Ureter (tissue), 1 donor: ENCODE measurements around the gene PCDHA10. TPM values are rescaled to one million over a fixed set of nuclear protein-coding genes. Genes with fewer than 3 reads are reported as not detected.
"Not testable (repeated sequence)": the region's sequence is repeated elsewhere in the genome, so short reads cannot be mapped to it uniquely, and the experiment has no call there.

Experiments used
- DNase-seq: peaks from one replicate; pipeline ENCODE4 v3.0.0-alpha.2; 2020; ENCODE audit warnings: low spot score
- total RNA-seq: library from RNA; stranded (reverse); gene quantifications from one replicate; pipeline ENCODE4 v1.2.4, GENCODE V29; 2023
- donor health status: DM: yes; HTN: yes; CAD: no.

The PCDHA10 gene
- total RNA-seq, 1 donor from 2014 or later: 1.5 TPM

DNA sequence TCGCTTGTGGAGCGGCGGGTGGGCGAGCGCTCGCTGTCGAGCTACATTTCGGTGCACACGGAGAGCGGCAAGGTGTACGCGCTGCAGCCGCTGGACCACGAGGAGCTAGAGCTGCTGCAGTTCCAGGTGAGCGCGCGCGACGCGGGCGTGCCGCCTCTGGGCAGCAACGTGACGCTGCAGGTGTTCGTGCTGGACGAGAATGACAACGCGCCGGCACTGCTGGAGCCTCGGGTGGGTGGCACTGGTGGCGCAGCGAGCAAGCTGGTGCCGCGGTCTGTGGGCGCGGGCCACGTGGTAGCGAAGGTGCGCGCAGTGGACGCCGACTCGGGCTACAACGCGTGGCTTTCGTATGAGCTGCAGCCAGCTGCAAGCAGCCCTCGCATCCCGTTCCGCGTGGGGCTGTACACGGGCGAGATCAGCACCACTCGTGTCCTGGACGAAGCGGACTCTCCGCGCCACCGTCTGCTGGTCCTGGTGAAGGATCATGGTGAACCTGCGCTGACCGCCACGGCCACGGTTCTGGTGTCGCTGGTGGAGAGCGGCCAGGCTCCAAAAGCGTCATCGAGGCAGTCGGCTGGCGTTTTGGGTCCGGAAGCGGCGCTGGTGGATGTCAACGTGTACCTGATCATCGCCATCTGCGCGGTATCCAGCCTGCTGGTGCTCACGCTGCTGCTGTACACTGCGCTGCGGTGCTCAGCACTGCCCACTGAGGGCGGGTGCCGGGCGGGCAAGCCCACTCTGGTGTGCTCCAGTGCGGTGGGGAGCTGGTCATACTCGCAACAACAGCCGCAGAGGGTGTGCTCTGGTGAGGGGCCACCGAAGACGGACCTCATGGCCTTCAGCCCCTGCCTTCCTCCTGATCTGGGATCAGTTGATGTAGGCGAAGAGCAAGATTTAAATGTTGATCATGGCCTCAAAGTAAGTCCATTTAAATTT lies 12.6 kb upstream of the PCDHA10 start:
- no peak for DNase-seq

DNA sequence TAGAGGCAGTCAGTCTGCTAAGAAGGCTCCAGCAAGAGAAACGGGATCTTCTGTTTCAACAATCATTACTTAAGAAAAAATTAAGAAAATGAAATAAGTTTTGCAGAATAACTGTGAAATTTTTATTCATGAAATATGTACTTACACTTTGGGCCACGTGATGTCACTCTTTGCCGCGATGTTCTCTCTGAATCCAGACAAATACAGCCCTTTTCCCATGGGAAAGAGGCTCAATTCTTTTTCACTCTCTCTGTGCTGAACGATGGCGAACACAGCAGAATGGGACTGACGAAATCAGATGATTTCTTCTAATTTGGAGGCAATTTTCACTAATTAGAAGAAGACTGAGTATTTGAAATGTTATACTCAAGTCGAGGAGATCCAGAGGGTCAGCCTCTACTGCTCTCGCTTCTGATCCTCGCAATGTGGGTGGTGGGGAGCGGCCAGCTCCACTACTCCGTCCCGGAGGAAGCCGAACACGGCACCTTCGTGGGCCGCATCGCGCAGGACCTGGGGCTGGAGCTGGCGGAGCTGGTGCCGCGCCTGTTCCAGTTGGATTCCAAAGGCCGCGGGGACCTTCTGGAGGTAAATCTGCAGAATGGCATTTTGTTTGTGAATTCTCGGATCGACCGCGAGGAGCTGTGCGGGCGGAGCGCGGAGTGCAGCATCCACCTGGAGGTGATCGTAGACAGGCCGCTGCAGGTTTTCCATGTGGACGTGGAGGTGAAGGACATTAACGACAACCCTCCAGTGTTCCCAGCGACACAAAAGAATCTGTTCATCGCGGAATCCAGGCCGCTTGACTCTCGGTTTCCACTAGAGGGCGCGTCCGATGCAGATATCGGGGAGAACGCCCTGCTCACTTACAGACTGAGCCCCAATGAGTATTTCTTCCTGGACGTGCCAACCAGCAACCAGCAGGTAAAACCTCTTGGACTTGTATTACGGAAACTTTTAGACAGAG lies 7.3 kb upstream of the PCDHA10 start, which contains the start of gene PCDHA9:
Gene PCDHA9 (plus strand): TSS at position 244 of the 964 bp plus-strand sequence. CDS start 114 bp downstream, at position 358.
- not testable (repeated sequence) for DNase-seq

GRCh38 chr5:140849831-140850634 lies 5.7 kb upstream of the PCDHA10 start:
- DNase-seq: not testable (repeated sequence)

- DNase-seq: no peak
Observed at GRCh38 chr5:140857177-140857986, 1.7 kb downstream of the PCDHA10 start.

DNA sequence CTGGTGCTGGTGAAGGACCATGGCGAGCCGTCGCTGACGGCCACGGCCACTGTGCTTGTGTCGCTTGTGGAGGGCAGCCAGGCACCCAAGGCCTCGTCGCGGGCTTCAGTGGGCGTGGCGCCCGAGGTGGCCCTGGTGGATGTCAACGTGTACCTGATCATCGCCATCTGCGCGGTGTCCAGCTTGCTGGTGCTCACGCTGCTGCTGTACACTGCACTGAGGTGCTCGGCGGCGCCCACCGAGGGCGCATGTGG lies 2.2 kb downstream of the PCDHA10 start:
- DNase-seq: no peak

DNA sequence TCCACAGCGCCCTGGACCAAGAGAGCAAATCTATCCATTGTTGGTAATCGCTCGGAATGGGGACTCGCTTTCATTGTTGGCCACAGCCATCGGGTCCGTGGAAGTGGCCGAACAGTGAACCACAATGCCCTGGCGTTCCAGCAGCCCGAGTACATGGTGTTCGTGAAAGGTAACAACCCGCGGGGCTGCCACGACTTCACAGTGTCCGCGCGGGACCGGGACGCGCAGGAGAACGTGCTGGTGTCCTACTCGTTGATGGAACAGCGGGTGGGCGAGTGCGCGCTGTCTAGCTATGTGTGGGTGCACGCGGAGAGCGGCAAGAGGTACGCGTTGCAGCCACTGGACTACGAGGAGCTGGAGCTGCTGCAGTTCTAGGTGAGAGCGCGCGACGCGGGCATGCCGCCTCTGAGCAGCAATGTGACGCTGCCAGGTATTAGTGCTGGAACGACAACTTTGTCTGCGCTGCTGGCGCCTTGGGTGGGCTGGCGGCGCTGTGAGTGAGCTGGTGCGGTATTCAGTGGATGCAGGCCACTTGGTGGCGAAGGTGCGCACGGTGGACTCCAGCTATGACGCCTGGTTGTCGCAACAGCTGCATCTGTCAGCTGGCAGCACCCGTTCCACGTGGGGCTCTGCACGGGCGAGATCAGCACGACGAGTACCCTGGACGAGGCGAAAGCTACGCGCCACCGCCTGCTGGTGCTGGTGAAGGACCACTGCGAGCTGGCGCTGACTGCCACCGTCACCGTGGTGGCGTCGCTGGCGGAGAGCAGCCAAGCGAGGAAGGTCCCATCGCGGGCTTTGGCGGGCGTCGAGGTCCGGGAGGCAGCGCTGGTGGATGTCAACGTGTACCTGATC lies 7.0 kb downstream of the PCDHA10 start:
- DNase-seq: no peak

DNA sequence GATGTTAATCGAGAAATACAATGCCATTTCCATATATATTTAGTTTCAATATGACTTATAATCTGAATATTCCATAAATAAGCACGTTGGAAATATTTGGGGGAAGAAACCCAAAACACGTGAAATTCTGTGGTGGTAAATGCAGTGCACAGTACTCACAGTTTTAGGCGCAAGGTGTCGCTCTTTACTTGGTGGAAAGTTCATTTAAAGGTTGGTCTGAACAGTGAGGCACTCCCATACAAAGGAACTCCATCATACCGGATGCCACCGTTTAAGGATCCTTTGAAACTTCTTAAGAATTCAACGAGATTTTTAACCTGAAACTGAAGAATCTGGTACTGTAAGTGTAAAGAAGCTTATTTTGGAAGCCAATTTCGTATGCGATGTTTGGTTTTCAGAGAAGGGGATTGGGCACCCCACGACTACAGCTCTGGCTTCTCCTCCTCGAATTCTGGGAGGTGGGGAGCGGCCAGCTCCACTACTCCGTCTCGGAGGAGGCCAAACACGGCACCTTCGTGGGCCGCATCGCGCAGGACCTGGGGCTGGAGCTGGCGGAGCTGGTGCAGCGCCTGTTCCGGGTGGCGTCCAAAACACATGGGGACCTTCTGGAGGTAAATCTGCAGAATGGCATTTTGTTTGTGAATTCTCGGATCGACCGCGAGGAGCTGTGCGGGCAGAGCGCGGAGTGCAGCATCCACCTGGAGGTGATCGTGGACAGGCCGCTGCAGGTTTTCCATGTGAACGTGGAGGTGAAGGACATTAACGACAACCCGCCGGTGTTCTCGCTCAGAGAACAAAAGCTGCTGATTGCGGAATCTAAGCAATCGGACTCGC lies 13.2 kb downstream of the PCDHA10 start, which contains the start of gene PCDHA11:
Gene PCDHA11 (plus strand): TSS at position 237 of the 834 bp plus-strand sequence. CDS start 147 bp downstream, at position 384.
- DNase-seq: no peak

DNA sequence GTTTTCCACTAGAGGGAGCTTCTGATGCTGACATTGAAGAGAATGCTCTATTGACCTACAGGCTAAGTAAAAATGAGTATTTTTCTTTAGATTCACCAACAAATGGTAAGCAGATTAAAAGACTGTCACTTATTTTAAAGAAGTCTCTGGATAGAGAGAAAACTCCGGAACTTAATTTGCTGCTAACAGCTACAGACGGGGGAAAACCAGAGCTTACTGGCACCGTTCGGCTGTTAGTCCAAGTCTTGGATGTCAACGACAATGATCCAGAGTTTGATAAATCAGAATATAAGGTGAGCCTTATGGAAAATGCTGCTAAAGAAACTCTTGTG lies 13.8 kb downstream of the PCDHA10 start:
- no peak for DNase-seq

DNA sequence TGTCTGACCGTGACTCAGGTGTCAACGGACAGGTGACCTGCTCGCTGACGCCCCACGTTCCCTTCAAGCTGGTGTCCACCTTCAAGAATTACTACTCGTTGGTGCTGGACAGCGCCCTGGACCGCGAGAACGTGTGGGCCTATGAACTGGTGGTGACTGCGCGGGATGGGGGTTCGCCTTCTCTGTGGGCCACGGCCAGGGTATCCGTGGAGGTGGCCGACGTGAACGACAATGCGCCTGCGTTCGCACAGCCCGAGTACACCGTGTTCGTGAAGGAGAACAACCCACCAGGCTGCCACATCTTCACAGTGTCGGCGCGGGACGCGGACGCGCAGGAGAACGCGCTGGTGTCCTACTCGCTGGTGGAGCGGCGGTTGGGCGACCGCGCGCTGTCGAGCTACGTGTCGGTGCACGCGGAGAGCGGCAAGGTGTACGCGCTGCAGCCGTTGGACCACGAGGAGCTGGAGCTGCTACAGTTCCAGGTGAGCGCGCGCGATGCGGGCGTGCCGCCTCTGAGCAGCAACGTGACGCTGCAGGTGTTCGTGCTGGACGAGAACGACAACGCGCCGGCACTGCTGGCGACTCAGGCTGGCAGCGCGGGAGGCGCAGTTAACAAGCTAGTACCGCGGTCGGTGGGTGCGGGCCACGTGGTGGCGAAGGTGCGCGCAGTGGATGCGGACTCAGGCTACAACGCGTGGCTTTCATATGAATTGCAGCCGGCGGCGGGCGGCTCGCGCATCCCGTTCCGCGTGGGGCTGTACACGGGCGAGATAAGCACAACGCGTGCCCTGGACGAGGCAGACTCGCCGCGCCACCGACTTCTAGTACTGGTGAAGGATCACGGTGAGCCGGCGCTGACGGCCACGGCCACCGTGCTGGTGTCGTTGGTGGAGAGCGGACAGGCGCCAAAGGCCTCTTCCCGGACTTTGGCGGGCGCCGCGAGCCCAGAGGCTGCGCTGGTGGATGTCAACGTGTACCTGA lies 14.8 kb downstream of the PCDHA10 start:
- DNase-seq: no peak

- DNase-seq: no peak
Observed at GRCh38 chr5:140875085-140876065, 19.7 kb downstream of the PCDHA10 start, which contains the start of gene PCDHA12. PCDHA12 (plus strand) TSS chr5:140875308; CDS start chr5:140875473, 165 bp downstream.

DNA sequence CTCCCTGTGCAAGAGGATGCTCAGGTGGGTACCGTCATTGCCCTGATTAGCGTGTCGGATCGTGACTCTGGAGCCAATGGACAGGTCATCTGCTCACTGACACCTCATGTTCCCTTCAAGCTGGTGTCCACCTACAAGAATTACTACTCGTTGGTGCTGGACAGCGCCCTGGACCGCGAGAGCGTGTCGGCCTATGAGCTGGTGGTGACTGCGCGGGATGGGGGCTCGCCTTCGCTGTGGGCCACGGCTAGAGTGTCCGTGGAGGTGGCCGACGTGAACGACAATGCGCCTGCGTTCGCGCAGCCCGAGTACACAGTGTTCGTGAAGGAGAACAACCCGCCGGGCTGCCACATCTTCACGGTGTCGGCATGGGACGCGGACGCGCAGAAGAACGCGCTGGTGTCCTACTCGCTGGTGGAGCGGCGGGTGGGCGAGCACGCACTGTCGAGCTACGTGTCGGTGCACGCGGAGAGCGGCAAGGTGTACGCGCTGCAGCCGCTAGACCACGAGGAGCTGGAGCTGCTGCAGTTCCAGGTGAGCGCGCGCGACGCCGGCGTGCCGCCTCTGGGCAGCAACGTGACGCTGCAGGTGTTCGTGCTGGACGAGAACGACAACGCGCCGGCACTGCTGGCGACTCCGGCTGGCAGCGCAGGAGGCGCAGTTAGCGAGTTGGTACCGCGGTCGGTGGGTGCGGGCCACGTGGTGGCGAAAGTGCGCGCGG lies 21.0 kb downstream of the PCDHA10 start:
- not testable (repeated sequence) for DNase-seq

DNA sequence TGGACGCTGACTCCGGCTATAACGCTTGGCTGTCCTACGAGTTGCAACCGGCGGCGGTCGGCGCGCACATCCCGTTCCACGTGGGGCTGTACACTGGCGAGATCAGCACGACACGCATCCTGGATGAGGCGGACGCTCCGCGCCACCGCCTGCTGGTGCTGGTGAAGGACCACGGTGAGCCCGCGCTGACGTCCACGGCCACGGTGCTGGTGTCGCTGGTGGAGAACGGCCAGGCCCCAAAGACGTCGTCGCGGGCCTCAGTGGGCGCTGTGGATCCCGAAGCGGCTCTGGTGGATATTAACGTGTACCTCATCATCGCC lies 21.5 kb downstream of the PCDHA10 start:
- DNase-seq: no peak

GRCh38 chr5:140881889-140882590 lies 26.3 kb downstream of the PCDHA10 start, which contains the start of gene PCDHA13:
PCDHA13 (plus strand) TSS chr5:140882124; CDS start chr5:140882269, 145 bp downstream.
- no peak for DNase-seq

GRCh38 chr5:140882591-140882899 lies 26.8 kb downstream of the PCDHA10 start:
- DNase-seq: no peak

- no peak for DNase-seq
Observed at GRCh38 chr5:140883373-140883772, 27.7 kb downstream of the PCDHA10 start.
